Lower lobe of right lung (tissue), 2 donors: ENCODE results near the gene IPO13. TPM values are rescaled to one million over a fixed set of nuclear protein-coding genes. Genes with fewer than 3 reads are reported as not detected.

Experiments
- ATAC-seq, 2 donors: fragments of 200-7000 bp; cut with Tn5 transposase; one replicate each; pipeline ENCODE4 v1.9.1; 2020 to 2022; ENCODE audit warnings: mild to moderate bottlenecking in 2 of 2, moderate library complexity in 2 of 2
- DNase-seq: peaks from one replicate; pipeline ENCODE4 v3.0.0-alpha.2; 2020
- H3K27ac ChIP-seq: fragments of 200-600 bp; one replicate; pipeline ENCODE4 v1.8.0; 2022
- H3K27me3 ChIP-seq: fragments of 200-600 bp; one replicate; pipeline ENCODE4 v1.8.0; 2022; ENCODE audit warnings: low read depth
- H3K36me3 ChIP-seq: fragments of 200-600 bp; one replicate; pipeline ENCODE4 v1.8.0; 2022; ENCODE audit warnings: mild to moderate bottlenecking
- H3K4me1 ChIP-seq: fragments of 200-600 bp; one replicate; pipeline ENCODE4 v1.8.0; 2022
- H3K4me3 ChIP-seq: fragments of 200-600 bp; one replicate; pipeline ENCODE4 v1.8.0; 2022; ENCODE audit warnings: mild to moderate bottlenecking
- H3K9me3 ChIP-seq: fragments of 200-600 bp; one replicate; pipeline ENCODE4 v1.8.0; 2022
- intact Hi-C: fragments of 100-400 bp; cut with DNase I; formaldehyde crosslinking; loops from one replicate; pipeline ENCODE4 v1.11.0; 2022
- total RNA-seq: library from RNA; stranded (reverse); fragmentation: NEBNext Ultra II Directional; extraction: Animal tissue kit (Norgen Biotek cat#: 25700); gene quantifications from one replicate; pipeline ENCODE4 v1.2.1, GENCODE V29; 2021
- TF ChIP-seq, protein P1 (sequence below): fragments of 200-600 bp; IDR thresholded peaks from one replicate; pipeline ENCODE4 v1.8.0; 2022; ENCODE audit warnings: antibody characterized with exemption, mild to moderate bottlenecking
- donor health status: DM: no; HTN: yes; CAD: no; lungs with severe emphysema.

The IPO13 gene
- total RNA-seq, 1 donor from 2014 or later = 28.2 TPM

- intact Hi-C loops = loop anchor here (10.0 kb wide), 1 partner anchor 148 kb away; no protein-coding TSS in a partner anchor
- DNase-seq (no peak), ATAC-seq (no peak)
- Histone ChIP-seq H3K36me3 (no peaks in the 10 kb centered on the region), H3K27me3 (no peaks in the 10 kb centered on the region), H3K27ac (no peak overlapping the region), H3K4me3 (no peak overlapping the region), H3K4me1 (no peaks in the 10 kb centered on the region), H3K9me3 (no peaks in the 10 kb centered on the region)
- TF ChIP-seq, protein P1, sequence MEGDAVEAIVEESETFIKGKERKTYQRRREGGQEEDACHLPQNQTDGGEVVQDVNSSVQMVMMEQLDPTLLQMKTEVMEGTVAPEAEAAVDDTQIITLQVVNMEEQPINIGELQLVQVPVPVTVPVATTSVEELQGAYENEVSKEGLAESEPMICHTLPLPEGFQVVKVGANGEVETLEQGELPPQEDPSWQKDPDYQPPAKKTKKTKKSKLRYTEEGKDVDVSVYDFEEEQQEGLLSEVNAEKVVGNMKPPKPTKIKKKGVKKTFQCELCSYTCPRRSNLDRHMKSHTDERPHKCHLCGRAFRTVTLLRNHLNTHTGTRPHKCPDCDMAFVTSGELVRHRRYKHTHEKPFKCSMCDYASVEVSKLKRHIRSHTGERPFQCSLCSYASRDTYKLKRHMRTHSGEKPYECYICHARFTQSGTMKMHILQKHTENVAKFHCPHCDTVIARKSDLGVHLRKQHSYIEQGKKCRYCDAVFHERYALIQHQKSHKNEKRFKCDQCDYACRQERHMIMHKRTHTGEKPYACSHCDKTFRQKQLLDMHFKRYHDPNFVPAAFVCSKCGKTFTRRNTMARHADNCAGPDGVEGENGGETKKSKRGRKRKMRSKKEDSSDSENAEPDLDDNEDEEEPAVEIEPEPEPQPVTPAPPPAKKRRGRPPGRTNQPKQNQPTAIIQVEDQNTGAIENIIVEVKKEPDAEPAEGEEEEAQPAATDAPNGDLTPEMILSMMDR = no peak
Measured at GRCh38 chr1:43913051-43913501, 33.7 kb upstream of the IPO13 start.

DNA sequence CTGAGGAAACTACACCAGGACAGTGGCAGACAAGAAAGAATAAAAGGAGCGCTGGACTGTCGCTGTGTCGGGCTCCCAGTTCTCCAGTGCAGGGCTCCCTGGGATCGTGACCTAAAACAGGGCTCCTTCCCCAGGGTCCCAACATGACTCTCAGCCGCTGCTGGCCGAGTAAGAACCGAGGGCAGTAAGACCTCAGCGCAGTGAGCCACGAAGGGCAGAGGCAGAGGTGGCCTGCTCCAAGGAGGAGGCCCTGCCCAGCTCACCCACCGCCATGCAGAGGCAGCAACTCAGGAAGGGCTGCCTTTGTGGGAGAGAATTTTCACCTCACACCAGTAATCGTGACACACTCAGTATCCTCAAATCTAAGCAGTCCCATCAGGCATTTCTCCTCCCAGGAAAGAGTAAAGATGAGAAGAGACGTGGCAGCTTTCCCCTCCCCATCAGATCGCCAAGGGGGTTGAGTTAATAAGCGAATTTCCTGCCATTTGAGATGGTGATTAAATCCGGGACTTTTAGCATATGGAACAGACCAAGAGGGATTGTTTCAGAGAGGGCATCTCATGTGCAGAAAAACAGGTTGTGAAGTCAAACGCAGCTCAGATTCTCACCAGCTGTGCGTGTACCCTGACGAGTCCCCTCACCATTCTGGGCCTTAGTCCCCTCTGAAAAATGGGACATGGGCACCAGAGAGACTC is 32.9 kb upstream of the IPO13 start:
- no peaks in the 10 kb centered on the region for H3K4me1 ChIP-seq
- no peak overlapping the region for H3K27ac ChIP-seq
- no peak for DNase-seq

DNA sequence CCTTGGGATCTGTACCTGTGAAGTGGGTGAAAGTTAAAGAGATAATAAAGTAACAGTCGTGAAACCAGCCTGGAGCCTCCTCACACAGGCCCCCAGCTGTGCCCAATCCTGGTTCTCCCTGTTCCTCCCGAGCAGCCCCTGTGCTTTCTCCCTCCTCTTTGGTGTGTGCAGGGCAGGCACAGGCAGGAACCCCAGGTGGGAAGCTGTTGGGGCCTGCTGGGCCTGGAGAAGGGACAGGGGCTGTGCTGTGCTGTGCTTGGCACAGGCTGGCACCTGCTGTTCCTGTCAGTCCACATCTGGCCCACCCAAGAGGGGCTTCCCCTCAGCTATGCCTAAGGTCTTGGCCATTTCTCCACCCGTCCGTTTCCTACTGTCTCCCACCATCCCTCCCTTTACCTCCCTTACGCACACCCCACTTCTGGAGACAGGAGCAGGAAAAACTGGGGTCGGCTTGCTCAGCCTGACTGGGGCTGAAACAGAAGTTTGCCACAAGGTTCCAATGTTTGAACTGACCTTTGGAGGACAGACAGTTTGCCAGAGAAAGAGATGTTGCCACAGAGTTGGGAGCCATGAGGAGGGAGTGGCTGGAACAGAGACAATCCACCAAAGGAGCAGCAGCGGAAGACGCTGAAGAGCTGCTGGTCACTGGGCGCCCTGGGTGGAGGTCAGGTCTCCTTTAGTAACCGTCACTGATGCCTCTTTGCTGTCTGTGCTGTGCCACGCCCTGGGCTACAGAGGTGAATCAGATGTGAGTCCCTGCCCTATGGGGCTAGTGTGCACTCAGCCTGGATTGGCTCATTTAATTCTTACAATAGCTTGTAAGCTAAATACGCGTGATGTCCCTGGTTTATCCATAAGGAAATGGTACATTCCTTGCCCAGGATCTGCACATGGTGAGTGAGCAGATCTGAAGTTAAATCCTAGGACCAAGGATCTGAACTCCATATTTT is 31.9 kb upstream of the IPO13 start:
- DNase-seq (no peak), ATAC-seq (peak in 1 of 2 donors; percentile 37)
- TF ChIP-seq, protein P1 = no peak
- Histone ChIP-seq H3K9me3 (no peaks in the 10 kb centered on the region), H3K27me3 (no peaks in the 10 kb centered on the region), H3K27ac (no peak overlapping the region), H3K4me3 (no peak overlapping the region), H3K36me3 (no peaks in the 10 kb centered on the region), H3K4me1 (no peaks in the 10 kb centered on the region)
- intact Hi-C loops = loop anchor here (10.0 kb wide), 1 partner anchor 150 kb away; no protein-coding TSS in a partner anchor

More for the DNA sequence above, 32.9 kb upstream of the IPO13 start:
- Histone ChIP-seq H3K36me3 (no peaks in the 10 kb centered on the region), H3K9me3 (no peaks in the 10 kb centered on the region), H3K4me3 (no peak overlapping the region), H3K27me3 (no peaks in the 10 kb centered on the region)
- no peak for ATAC-seq
- intact Hi-C loops = loop anchor here (10.0 kb wide), 1 partner anchor 149 kb away; no protein-coding TSS in a partner anchor
- TF ChIP-seq, protein P1 = no peak

DNA sequence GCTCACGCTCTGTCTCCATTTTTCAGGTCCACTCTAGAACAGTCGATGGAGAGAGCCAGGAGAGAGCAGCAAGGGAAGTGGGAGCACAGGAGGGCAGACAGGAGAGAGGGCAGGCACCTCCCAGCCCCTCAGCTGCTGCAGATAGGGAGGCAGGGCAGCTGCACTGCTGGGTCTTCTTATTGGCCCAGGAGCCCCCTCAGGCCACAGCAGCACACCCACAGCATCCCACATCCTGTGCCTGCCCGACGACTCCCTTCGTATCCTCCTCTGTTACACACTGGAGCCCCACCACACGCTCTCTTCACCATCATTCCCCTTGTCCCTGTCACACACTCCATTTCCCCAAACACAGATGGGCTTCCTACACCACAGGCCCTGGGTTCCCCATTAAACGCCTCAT is 26.8 kb upstream of the IPO13 start:
- no peaks in the 10 kb centered on the region for H3K4me1 ChIP-seq
- ATAC-seq = no peak
- peaks cover 8% of the 10 kb centered on the region for H3K36me3 ChIP-seq
- H3K27me3 ChIP-seq = no peaks in the 10 kb centered on the region
- TF ChIP-seq, protein P1 = no peak
- DNase-seq = no peak
- no peak overlapping the region for H3K27ac ChIP-seq
- intact Hi-C loops = loop anchor here (10.0 kb wide), 1 partner anchor 155 kb away; no protein-coding TSS in a partner anchor
- H3K4me3 ChIP-seq = no peak overlapping the region
- no peaks in the 10 kb centered on the region for H3K9me3 ChIP-seq

- H3K36me3 ChIP-seq = peaks cover 14% of the 10 kb centered on the region
- no peak overlapping the region for H3K27ac ChIP-seq
- no peaks in the 10 kb centered on the region for H3K4me1 ChIP-seq
- H3K4me3 ChIP-seq = no peak overlapping the region
- DNase-seq (no peak), ATAC-seq (no peak)
- intact Hi-C loops = no loop called here
- no peaks in the 10 kb centered on the region for H3K9me3 ChIP-seq
- TF ChIP-seq, protein P1 = no peak
- H3K27me3 ChIP-seq = no peaks in the 10 kb centered on the region
Measured at GRCh38 chr1:43921022-43921421, 25.7 kb upstream of the IPO13 start.
